CD4-positive, alpha-beta T cell treated with Interferon gamma for 1 hour (primary cell): Measurements from ENCODE around the gene GATAD2B.
"Not testable (repeated sequence)": the region's sequence is repeated elsewhere in the genome, so short reads cannot be mapped to it uniquely, and the experiment has no call there.

ENCODE experiments used
- DNase-seq: peaks from one replicate; pipeline ENCODE4 v3.0.0-alpha.2; 2020

Gene GATAD2B

DNA sequence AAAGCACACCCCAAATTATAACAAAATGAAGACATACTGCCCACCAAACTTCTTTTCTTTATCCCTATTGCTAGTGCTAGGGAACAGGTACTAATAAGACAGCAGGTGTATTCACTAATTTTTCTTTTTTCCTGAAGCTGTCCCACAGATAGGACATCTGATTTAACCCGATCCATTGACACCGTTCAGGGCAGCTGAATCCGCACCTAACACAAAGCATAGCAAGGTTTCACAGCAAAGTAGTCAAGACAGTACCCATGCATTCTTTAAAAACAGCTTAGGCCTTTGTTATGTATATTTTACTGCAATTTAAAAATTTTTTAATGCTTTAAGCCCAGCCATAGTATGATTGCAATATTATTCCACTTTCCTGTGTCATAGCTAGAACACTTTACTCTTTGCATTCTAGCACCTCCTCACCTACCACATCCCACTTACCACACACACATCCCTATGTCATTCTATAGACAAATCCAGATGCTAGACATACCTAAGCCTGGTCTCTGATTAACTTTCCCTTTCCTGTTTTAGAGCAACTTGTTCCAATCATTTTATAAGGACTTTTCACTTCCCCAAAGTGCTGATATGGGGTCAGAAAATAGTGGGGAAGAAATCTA is 40.4 kb downstream of the GATAD2B start:
- DNase-seq: no peak

DNA sequence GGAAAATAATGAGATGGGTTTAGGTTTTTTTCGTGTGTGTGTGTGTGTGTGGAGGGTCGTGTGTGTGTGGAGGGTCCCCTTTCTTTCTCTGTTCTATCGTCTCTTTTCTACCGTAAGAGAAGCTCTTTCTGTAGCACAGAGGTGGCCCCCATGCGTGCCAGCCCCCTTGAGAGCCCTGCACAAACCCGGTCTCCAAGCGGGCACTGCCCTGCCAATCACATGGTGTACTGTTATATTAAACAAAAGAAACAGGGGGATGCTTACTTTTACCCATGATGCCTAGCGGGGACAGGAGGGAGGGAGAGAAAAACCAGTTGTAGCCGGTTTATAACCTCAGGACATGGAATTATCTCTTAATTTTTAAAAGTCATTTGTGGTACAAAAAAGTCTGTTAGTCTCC is 41.0 kb downstream of the GATAD2B start:
- DNase-seq: no peak

DNA sequence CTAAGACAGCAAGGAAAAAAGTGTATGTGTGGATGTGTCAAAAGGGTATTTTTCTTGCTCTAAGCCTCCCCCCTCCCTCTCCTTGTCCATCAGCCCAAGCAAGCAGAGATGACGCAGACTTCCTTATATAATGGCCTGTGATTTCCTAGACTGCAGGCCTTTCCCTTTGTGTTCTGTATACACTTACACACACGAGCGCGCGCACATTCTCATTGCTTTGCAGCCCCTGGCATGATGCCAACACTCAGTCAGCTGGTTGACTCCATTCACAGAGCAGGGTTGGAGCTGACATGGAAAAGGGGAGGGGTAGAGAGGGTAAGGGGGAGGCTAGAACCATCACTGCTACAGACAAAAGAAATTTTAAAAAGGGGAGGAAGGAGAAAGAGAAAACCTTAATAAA is 41.8 kb downstream of the GATAD2B start:
- peak; percentile 63 for DNase-seq

- no peak for DNase-seq
Measured at GRCh38 chr1:153880024-153880423, 42.7 kb downstream of the GATAD2B start.

GRCh38 chr1:153877112-153877511 is 45.7 kb downstream of the GATAD2B start:
- DNase-seq: no peak

- no peak for DNase-seq
Measured at GRCh38 chr1:153872934-153873333, 49.8 kb downstream of the GATAD2B start.

DNA sequence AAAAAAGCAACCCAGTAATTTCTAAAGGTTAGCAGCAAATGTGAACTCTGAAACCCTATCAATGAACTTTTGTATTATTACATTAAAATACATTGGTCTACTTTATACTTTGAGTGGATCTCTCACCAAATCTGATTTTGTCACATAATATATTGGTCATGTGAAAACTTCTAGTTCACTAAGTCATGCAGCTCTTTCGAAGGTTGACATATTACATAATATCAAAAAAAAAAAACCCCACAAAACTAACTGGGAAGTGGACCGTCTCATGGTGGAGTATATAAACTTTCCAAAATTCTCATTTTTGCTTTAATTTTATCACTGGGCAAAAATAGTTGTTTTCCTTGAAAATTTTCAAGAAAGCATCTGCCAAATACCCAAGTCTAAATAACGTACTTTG is 50.4 kb downstream of the GATAD2B start:
- DNase-seq: no peak

DNA sequence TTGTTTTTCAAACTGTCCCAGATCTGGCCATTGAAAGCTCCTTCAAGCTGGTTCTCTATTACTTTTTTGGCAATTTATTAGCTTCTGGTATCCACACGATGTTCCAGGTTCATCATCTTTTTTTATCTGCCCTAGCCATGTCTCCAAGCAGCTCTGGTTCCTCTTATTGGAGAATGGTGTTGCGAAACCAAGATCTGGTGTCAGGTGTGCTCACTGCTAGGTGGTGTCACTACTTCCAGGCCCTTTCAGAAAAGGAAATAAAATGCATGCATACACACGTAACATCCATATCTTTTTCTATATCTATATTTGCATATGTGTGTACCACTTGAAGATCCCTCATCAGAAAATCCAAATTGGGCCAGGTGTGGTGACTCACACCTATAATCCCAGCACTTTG is 53.3 kb downstream of the GATAD2B start:
- no peak for DNase-seq

- DNase-seq: no peak
Measured at GRCh38 chr1:153866045-153866850, 56.5 kb downstream of the GATAD2B start.

GRCh38 chr1:153860285-153860684 is 62.5 kb downstream of the GATAD2B start:
- no peak for DNase-seq

GRCh38 chr1:153857505-153857904 is 65.3 kb downstream of the GATAD2B start:
- no peak for DNase-seq

DNA sequence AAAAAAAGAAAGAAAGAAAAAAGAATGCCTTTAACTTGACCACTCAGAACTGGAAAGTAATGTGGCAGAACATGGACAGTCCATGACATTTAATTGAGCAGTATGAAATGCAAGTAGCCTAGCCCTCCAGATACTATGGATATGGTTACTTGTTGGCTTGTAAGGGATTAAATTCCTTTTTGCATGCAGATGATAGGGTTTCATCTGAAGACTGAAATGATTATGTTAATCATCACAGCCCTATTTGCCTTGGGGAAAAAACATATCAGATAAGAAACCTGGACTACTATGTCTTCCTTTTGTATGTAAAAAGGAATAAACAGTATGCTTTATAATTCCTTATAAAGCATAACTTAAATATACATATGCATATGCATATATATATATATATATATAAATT is 66.0 kb downstream of the GATAD2B start:
- DNase-seq: no peak

GRCh38 chr1:153852170-153852569 is 70.6 kb downstream of the GATAD2B start:
- DNase-seq: no peak

GRCh38 chr1:153849487-153850185 is 73.1 kb downstream of the GATAD2B start:
- peak; percentile 4 for DNase-seq

GRCh38 chr1:153848805-153849204 is 74.0 kb downstream of the GATAD2B start:
- no peak for DNase-seq

DNA sequence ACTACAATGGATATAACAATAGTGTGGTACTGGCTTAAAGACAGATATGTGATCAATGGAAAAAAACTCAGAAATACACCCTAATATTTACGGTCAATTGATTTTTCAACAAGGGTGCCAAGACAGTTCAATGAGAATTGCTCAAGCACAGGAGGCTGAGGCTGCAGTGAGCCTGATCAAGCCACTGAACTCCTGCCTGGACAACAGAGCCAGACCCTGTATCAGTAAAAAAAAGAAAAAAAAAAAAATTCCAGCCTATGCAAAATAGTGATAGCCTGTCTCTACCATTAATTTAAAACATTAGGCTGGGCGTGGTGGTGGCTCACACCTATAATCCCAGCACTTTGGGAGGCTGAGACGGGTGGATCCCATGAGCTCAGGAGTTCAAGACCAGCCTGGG is 77.6 kb downstream of the GATAD2B start:
- no peak for DNase-seq

GRCh38 chr1:153844349-153844748 is 78.4 kb downstream of the GATAD2B start:
- not testable (repeated sequence) for DNase-seq

GRCh38 chr1:153842006-153842471 is 80.7 kb downstream of the GATAD2B start:
- DNase-seq: no peak

GRCh38 chr1:153841463-153841994 is 81.2 kb downstream of the GATAD2B start:
- DNase-seq: no peak

GRCh38 chr1:153840774-153841173 is 82.0 kb downstream of the GATAD2B start:
- DNase-seq: not testable (repeated sequence)

- DNase-seq: not testable (repeated sequence)
Measured at GRCh38 chr1:153833968-153834367, 88.8 kb downstream of the GATAD2B start.

DNA sequence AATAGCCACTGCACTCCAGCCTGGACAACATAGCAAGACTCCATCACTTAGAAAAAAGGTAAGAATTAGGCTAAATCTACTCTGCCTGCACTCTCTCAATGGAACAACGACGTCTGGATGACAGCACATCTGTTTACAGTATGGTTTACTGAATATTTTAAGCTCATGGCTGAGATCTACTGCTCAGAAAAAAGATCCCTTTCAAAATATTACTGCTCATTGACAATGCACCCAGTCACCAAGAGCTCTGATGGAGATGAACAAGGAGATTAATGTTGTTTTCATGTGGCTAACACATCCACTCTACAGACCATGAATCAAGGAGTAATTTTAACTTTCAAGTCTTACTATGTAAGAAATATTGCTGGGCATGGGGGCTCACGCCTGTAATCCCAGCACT is 89.6 kb downstream of the GATAD2B start:
- no peak for DNase-seq

- no peak for DNase-seq
Measured at GRCh38 chr1:153832293-153832692, 90.5 kb downstream of the GATAD2B start.

DNA sequence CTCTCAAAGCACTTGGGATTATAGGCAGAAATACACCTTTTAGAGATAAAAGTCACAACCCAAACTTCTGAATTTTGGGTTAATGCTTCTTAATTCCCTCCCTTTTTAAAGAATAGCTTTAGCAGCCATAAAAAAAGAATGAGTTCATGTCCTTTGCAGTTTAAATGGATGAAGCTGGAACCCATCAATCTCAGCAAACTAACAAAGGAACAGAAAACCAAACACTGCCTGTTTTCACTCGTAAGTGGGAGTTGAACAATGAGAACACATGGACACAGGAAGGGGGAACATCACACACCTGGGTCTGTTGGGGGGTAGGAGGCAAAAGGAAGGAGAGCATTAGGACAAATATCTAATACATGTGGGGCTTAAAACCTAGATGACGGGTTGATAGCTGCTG is 91.7 kb downstream of the GATAD2B start:
- no peak for DNase-seq
